Fibroblast of lung (primary cell): ENCODE data around the gene CNRIP1.

Source experiments
- EZH2 ChIP-seq: IDR thresholded peaks from 2 replicates; pipeline ENCODE4 v1.5.1; 2012; ENCODE audit warnings: low read length, control low read depth, mild to moderate bottlenecking; ENCODE audit errors: missing control alignments
- TF ChIP-seq, protein P1 (sequence below), 2 donors: IDR thresholded peaks in 1 of 2; conservative IDR thresholded peaks in 1 of 2; 1 replicate in 1 of 2; 2 replicates in 1 of 2; pipeline ENCODE4 v1.5.1; 2011 to 2012; ENCODE audit warnings: low read length in 2 of 2, control low read depth in 1 of 2, inconsistent platforms in 1 of 2, low read depth in 1 of 2, mild to moderate bottlenecking in 1 of 2

DNA sequence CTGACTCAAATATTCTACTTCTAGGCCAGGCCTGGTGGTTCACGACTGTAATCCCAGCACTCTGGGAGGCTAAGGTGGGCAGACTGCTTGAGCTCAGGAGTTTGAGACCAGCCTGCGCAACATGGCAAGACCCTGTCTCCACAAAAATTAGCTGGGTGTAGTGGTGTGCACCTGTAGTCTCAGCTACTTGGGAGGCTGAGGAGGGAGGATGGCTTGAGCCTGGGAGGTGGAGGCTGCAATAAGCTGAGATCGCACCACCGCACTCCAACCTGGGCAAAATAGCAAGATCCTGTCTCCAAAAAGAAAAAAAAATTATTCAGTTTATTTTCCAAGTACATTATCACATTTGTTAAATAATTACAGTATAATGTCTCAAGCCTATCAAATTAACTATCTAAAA is 74.7 kb downstream of the CNRIP1 start:
- no peak for TF ChIP-seq EZH2
- TF ChIP-seq, protein P1, sequence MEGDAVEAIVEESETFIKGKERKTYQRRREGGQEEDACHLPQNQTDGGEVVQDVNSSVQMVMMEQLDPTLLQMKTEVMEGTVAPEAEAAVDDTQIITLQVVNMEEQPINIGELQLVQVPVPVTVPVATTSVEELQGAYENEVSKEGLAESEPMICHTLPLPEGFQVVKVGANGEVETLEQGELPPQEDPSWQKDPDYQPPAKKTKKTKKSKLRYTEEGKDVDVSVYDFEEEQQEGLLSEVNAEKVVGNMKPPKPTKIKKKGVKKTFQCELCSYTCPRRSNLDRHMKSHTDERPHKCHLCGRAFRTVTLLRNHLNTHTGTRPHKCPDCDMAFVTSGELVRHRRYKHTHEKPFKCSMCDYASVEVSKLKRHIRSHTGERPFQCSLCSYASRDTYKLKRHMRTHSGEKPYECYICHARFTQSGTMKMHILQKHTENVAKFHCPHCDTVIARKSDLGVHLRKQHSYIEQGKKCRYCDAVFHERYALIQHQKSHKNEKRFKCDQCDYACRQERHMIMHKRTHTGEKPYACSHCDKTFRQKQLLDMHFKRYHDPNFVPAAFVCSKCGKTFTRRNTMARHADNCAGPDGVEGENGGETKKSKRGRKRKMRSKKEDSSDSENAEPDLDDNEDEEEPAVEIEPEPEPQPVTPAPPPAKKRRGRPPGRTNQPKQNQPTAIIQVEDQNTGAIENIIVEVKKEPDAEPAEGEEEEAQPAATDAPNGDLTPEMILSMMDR (conservative IDR thresholded peaks at IDR 0.05 in 1 of 2, IDR thresholded peaks at IDR 0.05 in 1 of 2; ENCODE audit: low read depth in 1 of 2, low read length in 2 of 2) = no peak
